DOHH2 (cell line): ENCODE results near the gene DCST1.
A peak's percentile ranks its signal among the peaks of the same experiment; 100 is the strongest.

Experiments
- H3F3A ChIP-seq: fragments of 200-600 bp; sonication (generic), shearing (Covaris generic); 2 replicates; pipeline ENCODE4 v1.6.0; 2016; ENCODE audit warnings: antibody characterized with exemption, mild to moderate bottlenecking; ENCODE audit not compliant: control insufficient read depth, insufficient read depth
- H3K27ac ChIP-seq: fragments of 200-600 bp; sonication (generic); 2 replicates; pipeline ENCODE4 v1.5.1; 2014; ENCODE audit warnings: low read depth, mild to moderate bottlenecking, low read length, moderate library complexity
- H3K27me3 ChIP-seq: fragments of 200-600 bp; sonication (generic); 2 replicates; pipeline ENCODE4 v1.6.1; 2014; ENCODE audit warnings: mild to moderate bottlenecking, low read length, mixed read lengths; ENCODE audit not compliant: control insufficient read depth
- H3K36me3 ChIP-seq: fragments of 200-600 bp; sonication (generic); 2 replicates; pipeline ENCODE4 v1.6.1; 2014; ENCODE audit warnings: mild to moderate bottlenecking, low read length, moderate library complexity, mixed read lengths; ENCODE audit not compliant: control insufficient read depth
- H3K4me1 ChIP-seq: fragments of 200-600 bp; sonication (generic); 2 replicates; pipeline ENCODE4 v1.6.1; 2014; ENCODE audit warnings: mild to moderate bottlenecking, low read length, mixed read lengths; ENCODE audit not compliant: control insufficient read depth
- H3K4me2 ChIP-seq: fragments of 200-600 bp; sonication (generic); 2 replicates; pipeline ENCODE4 v1.6.0; 2014; ENCODE audit warnings: mild to moderate bottlenecking, low read length, moderate library complexity
- H3K4me3 ChIP-seq: fragments of 200-600 bp; sonication (generic); 2 replicates; pipeline ENCODE4 v1.5.1; 2014; ENCODE audit warnings: mild to moderate bottlenecking, low read length, mixed read lengths
- H3K79me2 ChIP-seq: fragments of 200-600 bp; sonication (generic); 2 replicates; pipeline ENCODE4 v1.6.1; 2014; ENCODE audit warnings: mild to moderate bottlenecking, low read length, mixed read lengths; ENCODE audit not compliant: control insufficient read depth
- H3K9me2 ChIP-seq: fragments of 200-600 bp; sonication (generic); replicated peaks from 2 replicates; pipeline ENCODE4 v1.6.1; 2014; ENCODE audit warnings: mild to moderate bottlenecking, low read length, mixed read lengths; ENCODE audit not compliant: control insufficient read depth
- H3K9me3 ChIP-seq: fragments of 200-600 bp; sonication (generic); 2 replicates; pipeline ENCODE4 v1.6.1; 2014; ENCODE audit warnings: antibody characterized with exemption, low read length, mixed read lengths; ENCODE audit not compliant: control insufficient read depth, insufficient read depth
- H4K20me1 ChIP-seq: fragments of 200-600 bp; sonication (generic); 2 replicates; pipeline ENCODE4 v1.6.0; 2014; ENCODE audit warnings: low read depth, mild to moderate bottlenecking, antibody characterized with exemption, low read length, moderate library complexity; ENCODE audit not compliant: control insufficient read depth, insufficient read depth
- EZH2phosphoT487 ChIP-seq: fragments of 200-600 bp; sonication (generic); IDR thresholded peaks from 2 replicates; pipeline ENCODE4 v1.6.1; 2017; ENCODE audit warnings: borderline replicate concordance, mild to moderate bottlenecking, antibody characterized with exemption, low read length, moderate library complexity, mixed read lengths
- TF ChIP-seq, protein P1 (sequence below): fragments of 200-600 bp; sonication (generic); IDR thresholded peaks from one replicate; pipeline ENCODE4 v1.5.1; 2014; ENCODE audit warnings: antibody characterized with exemption, mild to moderate bottlenecking, low read depth, low read length; ENCODE audit not compliant: poor library complexity, severe bottlenecking

The DCST1 gene

DNA sequence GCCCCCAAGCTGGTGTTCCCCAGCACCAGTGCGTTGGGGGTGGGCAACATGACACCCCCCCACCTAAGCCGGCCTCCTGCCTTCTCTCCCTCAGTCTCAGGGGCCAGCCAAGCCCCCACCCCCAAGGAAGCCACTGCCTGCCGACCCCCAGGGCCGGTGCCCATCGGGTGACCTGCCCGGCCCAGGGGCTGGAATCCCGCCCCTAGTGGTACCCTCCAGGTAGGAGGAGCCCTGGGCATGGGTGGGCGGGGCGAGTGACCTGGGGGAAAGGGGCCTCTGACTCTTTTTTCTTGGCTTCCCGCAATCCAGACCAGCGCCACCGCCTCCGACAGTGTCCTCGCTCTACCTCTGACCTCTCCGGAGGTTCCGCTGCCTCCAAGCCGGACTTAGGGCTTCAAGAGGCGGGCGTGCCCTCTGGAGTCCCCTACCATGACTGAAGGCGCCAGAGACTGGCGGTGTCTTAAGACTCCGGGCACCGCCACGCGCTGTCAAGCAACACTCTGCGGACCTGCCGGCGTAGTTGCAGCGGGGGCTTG lies 28.6 kb downstream of the DCST1 start:
- H3K9me3 ChIP-seq, result no peaks in the 10 kb centered on the region
- peaks cover 19% of the 10 kb centered on the region for H3K79me2 ChIP-seq
- no peaks in the 10 kb centered on the region for H3K9me2 ChIP-seq
- H4K20me1 ChIP-seq, result peaks cover 10% of the 10 kb centered on the region; the same call in 1 of the 2 replicates
- no peaks in the 10 kb centered on the region for H3K27me3 ChIP-seq
- no peak for TF ChIP-seq EZH2phosphoT487
- TF ChIP-seq, protein P1, sequence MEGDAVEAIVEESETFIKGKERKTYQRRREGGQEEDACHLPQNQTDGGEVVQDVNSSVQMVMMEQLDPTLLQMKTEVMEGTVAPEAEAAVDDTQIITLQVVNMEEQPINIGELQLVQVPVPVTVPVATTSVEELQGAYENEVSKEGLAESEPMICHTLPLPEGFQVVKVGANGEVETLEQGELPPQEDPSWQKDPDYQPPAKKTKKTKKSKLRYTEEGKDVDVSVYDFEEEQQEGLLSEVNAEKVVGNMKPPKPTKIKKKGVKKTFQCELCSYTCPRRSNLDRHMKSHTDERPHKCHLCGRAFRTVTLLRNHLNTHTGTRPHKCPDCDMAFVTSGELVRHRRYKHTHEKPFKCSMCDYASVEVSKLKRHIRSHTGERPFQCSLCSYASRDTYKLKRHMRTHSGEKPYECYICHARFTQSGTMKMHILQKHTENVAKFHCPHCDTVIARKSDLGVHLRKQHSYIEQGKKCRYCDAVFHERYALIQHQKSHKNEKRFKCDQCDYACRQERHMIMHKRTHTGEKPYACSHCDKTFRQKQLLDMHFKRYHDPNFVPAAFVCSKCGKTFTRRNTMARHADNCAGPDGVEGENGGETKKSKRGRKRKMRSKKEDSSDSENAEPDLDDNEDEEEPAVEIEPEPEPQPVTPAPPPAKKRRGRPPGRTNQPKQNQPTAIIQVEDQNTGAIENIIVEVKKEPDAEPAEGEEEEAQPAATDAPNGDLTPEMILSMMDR, result no peak
- H3K4me2 ChIP-seq, result peak overlapping the region; percentile 95
- H3K27ac ChIP-seq, result no peak overlapping the region
- peak overlapping the region; percentile 95 for H3K4me3 ChIP-seq
- H3K4me1 ChIP-seq, result peaks cover 43% of the 10 kb centered on the region
- peaks cover 4% of the 10 kb centered on the region; the same call in 1 of the 2 replicates for H3F3A ChIP-seq
- peaks cover 30% of the 10 kb centered on the region for H3K36me3 ChIP-seq

GRCh38 chr1:155062702-155063411 lies 29.2 kb downstream of the DCST1 start:
- no peak for TF ChIP-seq EZH2phosphoT487
- TF ChIP-seq, protein P1, result peak; percentile 79
- Histone ChIP-seq H3K27me3 (no peaks in the 10 kb centered on the region), H3K9me2 (no peaks in the 10 kb centered on the region), H3K4me2 (peak overlapping the region; percentile 95), H3K9me3 (no peaks in the 10 kb centered on the region), H4K20me1 (peaks cover 10% of the 10 kb centered on the region; the same call in 1 of the 2 replicates), H3F3A (peaks cover 4% of the 10 kb centered on the region; the same call in 1 of the 2 replicates), H3K36me3 (peaks cover 28% of the 10 kb centered on the region), H3K27ac (no peak overlapping the region), H3K4me1 (peaks cover 46% of the 10 kb centered on the region), H3K4me3 (peak overlapping the region; percentile 95), H3K79me2 (peaks cover 19% of the 10 kb centered on the region)

DNA sequence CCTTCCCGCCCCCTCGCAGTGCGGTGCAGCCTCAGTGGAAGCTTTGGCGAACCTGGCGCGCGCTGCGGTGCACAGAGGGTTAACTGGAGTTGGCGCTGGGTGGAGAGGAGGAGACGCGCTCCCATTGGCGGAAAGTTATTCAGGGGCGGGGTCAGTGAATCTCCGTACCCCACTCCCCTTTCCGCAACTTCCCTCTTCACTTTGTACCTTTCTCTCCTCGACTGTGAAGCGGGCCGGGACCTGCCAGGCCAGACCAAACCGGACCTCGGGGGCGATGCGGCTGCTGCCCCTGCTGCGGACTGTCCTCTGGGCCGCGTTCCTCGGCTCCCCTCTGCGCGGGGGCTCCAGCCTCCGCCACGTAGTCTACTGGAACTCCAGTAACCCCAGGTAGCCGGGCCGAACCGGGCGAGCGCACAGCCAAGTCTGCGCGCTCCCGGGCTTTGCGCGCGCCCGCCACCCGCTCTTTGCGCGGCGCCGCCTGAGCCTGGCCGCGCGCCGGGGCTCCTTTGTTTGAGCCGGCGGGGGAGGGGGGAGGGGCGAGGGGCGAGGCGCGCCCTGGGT lies 30.0 kb downstream of the DCST1 start, which contains the start of gene EFNA4:
Gene EFNA4 (plus strand): TSS at position 191 of the 561 bp plus-strand sequence. CDS start 84 bp downstream, at position 275.
- Histone ChIP-seq H3K4me3 (peak within 1 kb of the TSS; percentile 95), H3K9me3 (no peaks in the 10 kb centered on the region), H3K36me3 (peaks cover 25% of the 10 kb centered on the region), H3F3A (peaks cover 4% of the 10 kb centered on the region; the same call in 1 of the 2 replicates), H3K4me2 (peak within 1 kb of the TSS; percentile 95), H3K27me3 (no peaks in the 10 kb centered on the region), H4K20me1 (peaks cover 10% of the 10 kb centered on the region; the same call in 1 of the 2 replicates), H3K27ac (peak within 1 kb of the TSS; percentile 56), H3K9me2 (no peaks in the 10 kb centered on the region), H3K4me1 (peaks cover 46% of the 10 kb centered on the region), H3K79me2 (peaks cover 19% of the 10 kb centered on the region)
- TF ChIP-seq EZH2phosphoT487, result no peak
- TF ChIP-seq, protein P1, result no peak
